OCI-LY7 (cell line): ENCODE results near the gene SEC31A. TPM values are rescaled to one million over a fixed set of nuclear protein-coding genes. Genes with fewer than 3 reads are reported as not detected.

Experiments
- BruUV-seq: library from RNA; stranded (reverse); fragments of 400-500 nt; replicated peaks from 2 replicates; lab custom pipeline; 2021; lab: Mats Ljungman, UMichigan
- CTCF ChIA-PET: fragments of 300-600 bp; sonication (Branson Sonifier 250); formaldehyde crosslinking; loops from one replicate; lab custom pipeline; 2022; ENCODE audit warnings: antibody characterized with exemption; ENCODE audit not compliant: unreplicated experiment; lab: Charles Lee
- POLR2A ChIA-PET: fragments of 300-600 bp; sonication (Branson Sonifier 250); formaldehyde crosslinking; loops from one replicate; lab custom pipeline; 2022; ENCODE audit warnings: antibody characterized with exemption; lab: Charles Lee
- DNase-seq: peaks from one replicate; pipeline ENCODE4 v3.0.0-alpha.2; 2015; ENCODE audit warnings: low spot score
- H2AFZ ChIP-seq: fragments of 200-600 bp; sonication (generic), shearing (Covaris generic); 2 replicates; pipeline ENCODE4 v1.6.1; 2014; ENCODE audit warnings: mild to moderate bottlenecking, antibody characterized with exemption, low read length, moderate library complexity
- H3K27ac ChIP-seq: fragments of 200-600 bp; sonication (generic); 2 replicates; pipeline ENCODE4 v1.5.1; 2014; ENCODE audit warnings: mixed run types, low read depth, mild to moderate bottlenecking, moderate library complexity, low read length, inconsistent platforms; ENCODE audit not compliant: poor library complexity, severe bottlenecking
- H3K36me3 ChIP-seq: fragments of 200-600 bp; sonication (generic); 2 replicates; pipeline ENCODE4 v1.6.1; 2014; ENCODE audit warnings: mild to moderate bottlenecking, antibody characterized with exemption, low read length, moderate library complexity, mixed read lengths; ENCODE audit not compliant: insufficient read depth
- H3K4me1 ChIP-seq: fragments of 200-600 bp; sonication (generic); 2 replicates; pipeline ENCODE4 v1.5.1; 2014; ENCODE audit warnings: mild to moderate bottlenecking, low read length; ENCODE audit not compliant: insufficient read depth, poor library complexity, severe bottlenecking
- H3K4me2 ChIP-seq: fragments of 200-600 bp; sonication (generic); 2 replicates; pipeline ENCODE4 v1.6.1; 2014; ENCODE audit warnings: mild to moderate bottlenecking, low read length
- H3K4me3 ChIP-seq: fragments of 200-600 bp; sonication (generic); 2 replicates; pipeline ENCODE4 v1.5.1; 2014; ENCODE audit warnings: mild to moderate bottlenecking, low read depth, low read length; ENCODE audit not compliant: poor library complexity, severe bottlenecking
- H3K79me2 ChIP-seq: fragments of 200-600 bp; sonication (generic); 2 replicates; pipeline ENCODE4 v1.6.1; 2016; ENCODE audit warnings: low read depth, mild to moderate bottlenecking, low read length, moderate library complexity, mixed read lengths; ENCODE audit not compliant: insufficient read depth
- H3K9me2 ChIP-seq: fragments of 200-600 bp; sonication (generic); 2 replicates; pipeline ENCODE4 v1.6.1; 2016; ENCODE audit warnings: mild to moderate bottlenecking, low read length, mixed read lengths; ENCODE audit not compliant: insufficient read depth
- H3K9me3 ChIP-seq: fragments of 200-600 bp; sonication (generic); 2 replicates; pipeline ENCODE4 v1.6.1; 2014; ENCODE audit warnings: mild to moderate bottlenecking, mixed run types, low read length, mixed read lengths
- H4K20me1 ChIP-seq: fragments of 200-600 bp; sonication (generic); 2 replicates; pipeline ENCODE4 v1.6.1; 2014; ENCODE audit warnings: mild to moderate bottlenecking, antibody characterized with exemption, low read length, moderate library complexity, mixed read lengths; ENCODE audit not compliant: insufficient read depth
- CTCF ChIP-seq: fragments of 200-600 bp; sonication (generic); conservative IDR thresholded peaks from 2 replicates; pipeline ENCODE4 v1.5.1; 2014; ENCODE audit warnings: mild to moderate bottlenecking, antibody characterized with exemption, low read length, moderate library complexity, mixed read lengths
- EZH2phosphoT487 ChIP-seq: fragments of 200-600 bp; sonication (generic); IDR thresholded peaks from 2 replicates; pipeline ENCODE4 v1.6.1; 2018; ENCODE audit warnings: low read depth, borderline replicate concordance, mild to moderate bottlenecking, mixed run types, antibody characterized with exemption, low read length, moderate library complexity, mixed read lengths
- intact Hi-C: fragments of 100-400 bp; cut with micrococcal nuclease; formaldehyde crosslinking; loops from one replicate; pipeline ENCODE4 v1.10.0; 2022; ENCODE audit not compliant: unreplicated experiment
- total RNA-seq, 2 experiments: library from RNA; depleted of rRNA in 1 of 2; stranded (reverse); fragments of >200 nt in 1 of 2; shearing (Covaris generic) in 1 of 2; gene quantifications; 2 replicates each; pipeline ENCODE4 v1.2.3, GENCODE V29; 2014 to 2022

The SEC31A gene
- total RNA-seq, 2 experiments from 2014 or later = 93.4 to 135 TPM

DNA sequence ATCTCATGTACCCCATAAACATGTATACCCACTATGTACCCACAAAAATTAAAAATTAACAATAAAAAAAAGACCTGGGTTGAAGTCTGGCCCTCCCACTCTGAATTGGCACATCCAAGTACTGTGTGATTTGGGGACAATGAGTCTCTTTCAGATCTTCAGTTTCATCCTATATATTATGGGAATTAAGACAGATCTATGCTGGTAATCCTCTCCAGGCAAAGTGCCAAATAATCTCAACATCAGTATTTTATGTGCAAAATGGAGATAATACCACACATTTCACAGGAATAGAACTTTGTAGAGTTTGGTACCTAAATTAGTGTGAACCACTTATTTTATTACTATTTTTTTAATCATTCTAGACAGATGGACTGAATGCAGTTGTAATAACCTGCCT, 81.3 kb downstream of the SEC31A start:
- CTCF ChIA-PET = no interaction called here
- Histone ChIP-seq H3K9me2 (no peaks in the 10 kb centered on the region), H3K4me1 (no peaks in the 10 kb centered on the region), H3K4me2 (no peak overlapping the region), H2AFZ (no peak overlapping the region), H4K20me1 (no peaks in the 10 kb centered on the region), H3K4me3 (no peak overlapping the region), H3K79me2 (no peaks in the 10 kb centered on the region), H3K27ac (no peak overlapping the region), H3K36me3 (no peaks in the 10 kb centered on the region), H3K9me3 (no peaks in the 10 kb centered on the region)
- no TSS peak for BruUV-seq
- intact Hi-C loops = no loop called here
- DNase-seq = no peak
- TF ChIP-seq CTCF (no peak), EZH2phosphoT487 (no peak)
- POLR2A ChIA-PET = no interaction called here

GRCh38 chr4:82803746-82804145, 87.2 kb downstream of the SEC31A start:
- TF ChIP-seq CTCF (no peak), EZH2phosphoT487 (no peak)
- Histone ChIP-seq H3K27ac (no peak overlapping the region), H3K9me2 (no peaks in the 10 kb centered on the region), H4K20me1 (0 out of 2 replicates have a peak, but pooled peaks cover 3% of the 10 kb centered on the region), H3K4me3 (no peak overlapping the region), H3K4me1 (peaks cover 10% of the 10 kb centered on the region), H3K4me2 (no peak overlapping the region), H2AFZ (no peak overlapping the region), H3K9me3 (no peaks in the 10 kb centered on the region), H3K36me3 (no peaks in the 10 kb centered on the region), H3K79me2 (no peaks in the 10 kb centered on the region)
- intact Hi-C loops = no loop called here
- POLR2A ChIA-PET = interaction anchor here (0.6 kb wide), 1 partner anchor 852 kb away, joined by 3 read pairs; no protein-coding TSS in a partner anchor
- DNase-seq = no peak
- no TSS peak for BruUV-seq
- CTCF ChIA-PET = no interaction called here

DNA sequence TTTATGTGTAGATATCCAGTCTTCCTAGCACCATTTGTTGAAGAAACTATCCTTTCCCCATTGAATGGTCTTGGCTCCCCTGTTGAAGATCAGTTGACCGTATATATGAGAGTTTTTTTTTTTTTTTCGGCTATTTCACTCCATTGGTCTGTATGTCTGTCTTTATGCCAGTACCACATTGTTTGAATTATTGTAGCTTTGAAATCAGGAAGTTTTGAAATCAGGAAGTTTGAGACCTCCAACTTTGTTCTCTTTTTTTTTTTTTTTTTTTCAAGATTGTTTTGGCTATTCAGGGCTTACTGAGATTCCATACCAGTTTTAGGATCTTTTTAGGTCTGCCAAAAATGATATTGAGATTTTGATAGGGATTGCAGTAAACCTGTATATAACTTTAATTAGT, 88.0 kb downstream of the SEC31A start:
- ChIA-PET CTCF (no interaction called here), POLR2A (interaction anchor here (0.6 to 1.0 kb wide), 3 partner anchors 9 to 454 kb away, joined by 5 to 7 read pairs (median 5); no protein-coding TSS in a partner anchor)
- no peak for DNase-seq
- BruUV-seq = no TSS peak
- no peaks in the 10 kb centered on the region for H3K36me3 ChIP-seq
- H3K79me2 ChIP-seq = no peaks in the 10 kb centered on the region
- TF ChIP-seq EZH2phosphoT487 = no peak
- no peak for TF ChIP-seq CTCF
- intact Hi-C loops = no loop called here
- H4K20me1 ChIP-seq = 0 out of 2 replicates have a peak, but pooled peaks cover 3% of the 10 kb centered on the region
- no peak overlapping the region for H3K4me2 ChIP-seq
- H3K9me3 ChIP-seq = no peaks in the 10 kb centered on the region
- no peak overlapping the region for H2AFZ ChIP-seq
- H3K9me2 ChIP-seq = no peaks in the 10 kb centered on the region
- H3K27ac ChIP-seq = no peak overlapping the region
- H3K4me1 ChIP-seq = peaks cover 10% of the 10 kb centered on the region
- no peak overlapping the region for H3K4me3 ChIP-seq
